Peyer's patch (tissue), 4 donors: ENCODE measurements around the gene ABLIM2. TPM values are rescaled to one million over a fixed set of nuclear protein-coding genes. Genes with fewer than 3 reads are reported as not detected.

Experiments
- DNase-seq, 3 donors: peaks; one replicate each; pipeline ENCODE4 v3.0.0-alpha.2; 2017 to 2019
- H3K27ac ChIP-seq, 4 donors: fragments of 200-600 bp; sonication (generic); one replicate each; pipeline ENCODE4 v1.5.1; 2016 to 2019
- H3K27me3 ChIP-seq, 2 donors: fragments of 200-600 bp; sonication (generic); one replicate each; pipeline ENCODE4 v1.5.1; 2019
- H3K36me3 ChIP-seq, 3 donors: fragments of 200-600 bp; sonication (generic); one replicate each; pipeline ENCODE4 v1.5.1; 2016 to 2019
- H3K4me1 ChIP-seq, 4 donors: fragments of 200-600 bp; sonication (generic); one replicate each; pipeline ENCODE4 v1.5.1; 2016 to 2019
- H3K4me3 ChIP-seq, 4 donors: fragments of 200-600 bp; sonication (generic); 1 replicate in 3 of 4; 2 replicates in 1 of 4; pipeline ENCODE4 v1.5.1; 2016 to 2019; ENCODE audit warnings: mild to moderate bottlenecking in 1 of 4
- H3K9me3 ChIP-seq, 4 donors: fragments of 200-600 bp; sonication (generic); one replicate each; pipeline ENCODE4 v1.5.1; 2016 to 2019; ENCODE audit warnings: mild to moderate bottlenecking in 1 of 4
- POLR2A ChIP-seq, 2 donors: fragments of 450-650 bp; IDR thresholded peaks; one replicate each; pipeline ENCODE4 v1.5.1; 2017; ENCODE audit warnings: antibody characterized with exemption in 2 of 2, mild to moderate bottlenecking in 2 of 2, moderate library complexity in 2 of 2
- total RNA-seq, 4 donors: library from RNA; depleted of rRNA; stranded (reverse); fragments of >200 nt; gene quantifications; one replicate each; pipeline ENCODE4 v1.1.0, GENCODE V29; 2016
- TF ChIP-seq, protein P1 (sequence below), 6 experiments: fragments of 450-650 bp in 4 of 6; fragments of 200-600 bp in 2 of 6; sonication (generic) in 1 of 6; IDR thresholded peaks; one replicate each; pipeline ENCODE4 v1.5.1; 2017 to 2019; ENCODE audit warnings: antibody characterized with exemption in 6 of 6, mild to moderate bottlenecking in 3 of 6, moderate library complexity in 1 of 6

The ABLIM2 gene
- total RNA-seq, 4 donors from 2014 or later: 9.0 to 24.2 (median 11.7) TPM

GRCh38 chr4:8089862-8090261, 68.8 kb downstream of the ABLIM2 start:
- peaks cover 0 to 18% (median 0%) of the 10 kb centered on the region in 4 donors for H3K9me3 ChIP-seq
- no peak for DNase-seq
- no peak overlapping the region for H3K4me3 ChIP-seq

DNA sequence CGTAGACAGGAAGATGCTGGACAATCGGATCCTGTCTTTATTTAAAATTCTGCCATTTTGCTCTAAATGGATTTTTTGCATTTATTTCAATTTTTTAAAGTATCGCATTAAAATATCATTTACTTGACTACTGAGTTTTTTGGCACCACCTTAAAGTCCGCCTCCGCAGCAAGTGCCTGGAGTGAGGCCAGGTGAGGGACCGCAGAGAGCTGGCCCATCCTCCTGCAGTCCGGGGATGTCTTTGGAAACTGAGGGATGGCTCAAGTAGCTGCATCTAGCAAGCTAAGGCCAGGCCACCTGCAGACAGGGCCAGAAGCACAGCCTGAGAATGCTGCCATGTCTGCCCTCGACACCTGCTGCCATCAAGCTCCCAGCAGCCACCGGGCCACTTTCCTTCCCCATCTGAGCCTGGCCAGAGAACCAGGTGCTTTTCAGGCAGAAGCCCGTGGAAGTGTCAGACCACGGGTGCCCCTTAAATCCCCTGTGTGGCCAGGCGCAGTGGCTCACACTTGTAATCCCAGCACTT, 69.6 kb downstream of the ABLIM2 start:
- no peak for DNase-seq
- H3K4me1 ChIP-seq: peaks cover 0 to 7% (median 0%) of the 10 kb centered on the region in 4 donors
- no peaks in the 10 kb centered on the region for H3K27me3 ChIP-seq
- H3K9me3 ChIP-seq: peaks cover 0 to 15% (median 0%) of the 10 kb centered on the region in 4 donors
- no peaks in the 10 kb centered on the region for H3K36me3 ChIP-seq
- H3K27ac ChIP-seq: no peak overlapping the region
- no peak overlapping the region for H3K4me3 ChIP-seq
- TF ChIP-seq, protein P1, sequence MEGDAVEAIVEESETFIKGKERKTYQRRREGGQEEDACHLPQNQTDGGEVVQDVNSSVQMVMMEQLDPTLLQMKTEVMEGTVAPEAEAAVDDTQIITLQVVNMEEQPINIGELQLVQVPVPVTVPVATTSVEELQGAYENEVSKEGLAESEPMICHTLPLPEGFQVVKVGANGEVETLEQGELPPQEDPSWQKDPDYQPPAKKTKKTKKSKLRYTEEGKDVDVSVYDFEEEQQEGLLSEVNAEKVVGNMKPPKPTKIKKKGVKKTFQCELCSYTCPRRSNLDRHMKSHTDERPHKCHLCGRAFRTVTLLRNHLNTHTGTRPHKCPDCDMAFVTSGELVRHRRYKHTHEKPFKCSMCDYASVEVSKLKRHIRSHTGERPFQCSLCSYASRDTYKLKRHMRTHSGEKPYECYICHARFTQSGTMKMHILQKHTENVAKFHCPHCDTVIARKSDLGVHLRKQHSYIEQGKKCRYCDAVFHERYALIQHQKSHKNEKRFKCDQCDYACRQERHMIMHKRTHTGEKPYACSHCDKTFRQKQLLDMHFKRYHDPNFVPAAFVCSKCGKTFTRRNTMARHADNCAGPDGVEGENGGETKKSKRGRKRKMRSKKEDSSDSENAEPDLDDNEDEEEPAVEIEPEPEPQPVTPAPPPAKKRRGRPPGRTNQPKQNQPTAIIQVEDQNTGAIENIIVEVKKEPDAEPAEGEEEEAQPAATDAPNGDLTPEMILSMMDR (IDR thresholded peaks at IDR 0.05): no peak
- no peak for TF ChIP-seq POLR2A (IDR thresholded peaks at IDR 0.05)

More at GRCh38 chr4:8089862-8090261, 68.8 kb downstream of the ABLIM2 start:
- Histone ChIP-seq H3K27ac (peak overlapping the region in 2 of 4 donors; percentile 39 to 59), H3K4me1 (peaks cover 0 to 7% (median 0%) of the 10 kb centered on the region in 4 donors), H3K27me3 (no peaks in the 10 kb centered on the region), H3K36me3 (no peaks in the 10 kb centered on the region)
- TF ChIP-seq POLR2A (IDR thresholded peaks at IDR 0.05): no peak

DNA sequence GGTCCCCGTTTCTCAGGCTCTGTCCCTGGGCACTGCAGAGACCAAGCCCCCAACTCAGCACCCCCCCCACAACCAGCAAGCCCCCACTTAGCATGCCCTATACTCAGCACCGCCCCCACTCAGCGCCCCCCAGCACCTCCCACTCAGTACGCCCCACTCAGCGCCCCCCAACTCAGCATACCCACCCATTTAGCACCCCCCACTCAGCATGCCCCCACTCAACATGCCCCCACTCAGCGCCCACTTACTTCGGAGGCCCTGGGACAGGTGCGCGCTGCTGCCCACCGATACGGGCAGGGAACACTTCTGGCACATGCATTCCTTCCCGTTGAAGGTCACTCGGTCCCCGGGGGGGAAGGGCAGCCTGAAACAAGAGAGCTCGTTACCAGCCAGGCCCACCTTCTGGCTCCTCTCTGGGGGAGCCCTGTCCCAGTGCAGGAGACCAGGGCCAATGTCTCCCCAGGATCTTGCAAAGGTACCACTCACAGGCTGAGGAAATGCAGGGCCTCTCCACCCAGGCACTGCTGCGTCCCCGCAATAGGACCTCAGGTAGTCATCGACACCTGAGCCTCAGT, 70.6 kb downstream of the ABLIM2 start:
- no peak overlapping the region for H3K4me3 ChIP-seq
- DNase-seq: no peak
- H3K4me1 ChIP-seq: peaks cover 0 to 7% (median 0%) of the 10 kb centered on the region in 4 donors
- TF ChIP-seq, protein P1 (IDR thresholded peaks at IDR 0.05): no peak
- TF ChIP-seq POLR2A (IDR thresholded peaks at IDR 0.05): no peak
- H3K9me3 ChIP-seq: peaks cover 0 to 7% (median 0%) of the 10 kb centered on the region in 4 donors
- H3K27me3 ChIP-seq: no peaks in the 10 kb centered on the region
- no peak overlapping the region for H3K27ac ChIP-seq
- no peaks in the 10 kb centered on the region for H3K36me3 ChIP-seq

- no peak for DNase-seq
- Histone ChIP-seq H3K4me3 (no peak overlapping the region), H3K36me3 (no peaks in the 10 kb centered on the region), H3K27ac (no peak overlapping the region), H3K27me3 (no peaks in the 10 kb centered on the region), H3K4me1 (peaks cover 0 to 7% (median 0%) of the 10 kb centered on the region in 4 donors), H3K9me3 (no peaks in the 10 kb centered on the region)
- TF ChIP-seq, protein P1 (IDR thresholded peaks at IDR 0.05): no peak
- TF ChIP-seq POLR2A (IDR thresholded peaks at IDR 0.05): no peak
Observed at GRCh38 chr4:8086783-8087445, 71.7 kb downstream of the ABLIM2 start.

- Histone ChIP-seq H3K27me3 (no peaks in the 10 kb centered on the region), H3K9me3 (no peaks in the 10 kb centered on the region), H3K36me3 (no peaks in the 10 kb centered on the region), H3K4me1 (peaks cover 0 to 7% (median 0%) of the 10 kb centered on the region in 4 donors), H3K4me3 (no peak overlapping the region), H3K27ac (no peak overlapping the region)
- DNase-seq: no peak
- TF ChIP-seq, protein P1 (IDR thresholded peaks at IDR 0.05): no peak
- TF ChIP-seq POLR2A (IDR thresholded peaks at IDR 0.05): no peak
Observed at GRCh38 chr4:8085491-8086117, 73.0 kb downstream of the ABLIM2 start.
